Ovary (tissue), 10 donors: ENCODE results near the gene LRPPRC. TPM values are rescaled to one million over a fixed set of nuclear protein-coding genes. Genes with fewer than 3 reads are reported as not detected.

ENCODE experiments used
- DNase-seq, 5 donors: peaks; one replicate each; pipeline ENCODE4 v3.0.0-alpha.2; 2019 to 2020
- H3K27ac ChIP-seq, 2 donors: fragments of 200-600 bp; one replicate each; pipeline versions ENCODE4 v1.5.1 to v1.8.0; 2019 to 2022
- H3K27me3 ChIP-seq: fragments of 200-600 bp; one replicate; pipeline ENCODE4 v1.8.0; 2022
- H3K36me3 ChIP-seq: fragments of 200-600 bp; sonication (generic); one replicate; pipeline ENCODE4 v1.5.1; 2019
- H3K4me1 ChIP-seq: one replicate; pipeline ENCODE4 v1.8.1; 2013; ENCODE audit warnings: mild to moderate bottlenecking, moderate library complexity; ENCODE audit not compliant: insufficient read depth
- H3K4me3 ChIP-seq: fragments of 200-600 bp; sonication (generic); one replicate; pipeline ENCODE4 v1.5.1; 2017
- H3K9me3 ChIP-seq, 2 donors: fragments of 200-600 bp in 1 of 2; sonication (generic) in 1 of 2; one replicate each; pipeline versions ENCODE4 v1.5.1 to v1.8.1; 2013 to 2019; ENCODE audit warnings: mild to moderate bottlenecking in 1 of 2, moderate library complexity in 1 of 2
- CTCF ChIP-seq, 3 donors: fragments of 450-650 bp in 2 of 3; fragments of 200-600 bp in 1 of 3; IDR thresholded peaks; one replicate each; pipeline versions ENCODE4 v1.5.1 to v1.8.0; 2016 to 2022; ENCODE audit warnings: antibody characterized with exemption in 3 of 3, mild to moderate bottlenecking in 1 of 3
- EP300 ChIP-seq: sonication (generic); formaldehyde crosslinking; IDR thresholded peaks from one replicate; pipeline ENCODE4 v1.6.1; 2017; ENCODE audit warnings: antibody characterized with exemption
- POLR2A ChIP-seq: fragments of 450-650 bp; IDR thresholded peaks from one replicate; pipeline ENCODE4 v1.6.1; 2017; ENCODE audit warnings: antibody characterized with exemption, mild to moderate bottlenecking, moderate library complexity
- WGBS, 3 donors: extraction: QIAGEN DNeasy Blood & Tissue Kit in 1 of 3; methylation state at CpG; one replicate each; pipeline versions ENCODE4 v1.1.5 to v1.1.7; 2013 to 2017; 5-methylcytosine and 5-hydroxymethylcytosine counted together
- intact Hi-C, 4 donors: fragments of 100-400 bp; cut with DNase I; formaldehyde crosslinking; loops; one replicate each; pipeline versions ENCODE4 v1.11.0 to v1.15.1; 2022 to 2023
- long read RNA-seq, 3 donors: library from polyadenylated mRNA in 2 of 3; unstranded in 2 of 3; transcript quantifications; one replicate each; pipeline ENCODE4 v2.0.0 and lab custom pipeline, GENCODE V29; 2021 to 2026
- polyA plus RNA-seq, 2 donors: library from polyadenylated mRNA; stranded (reverse); fragments of 200-250 nt in 1 of 2; fragments of 350-450 nt in 1 of 2; fragmentation: Illumina TruSeq in 1 of 2; extraction: RNeasy Lipid Tissue Mini Kit (QIAGEN cat#74804) in 1 of 2; gene quantifications; one replicate each; pipeline ENCODE4 v1.2.3, GENCODE V29; 2013 to 2014
- total RNA-seq, 7 donors: library from RNA; depleted of rRNA in 2 of 7; stranded (reverse); fragments of >200 nt in 2 of 7; fragmentation: NEBNext Ultra II Directional in 3 of 7; extraction: Animal tissue kit (Norgen Biotek cat#: 25700) in 3 of 7; gene quantifications; one replicate each; pipeline versions ENCODE4 v1.1.0 to v1.2.4, GENCODE V29; 2016 to 2023
- donor health status: DM: no; HTN: no; CAD: no; lungs with moderate emphysema.
- donor health status: DM: no; HTN: no; CAD: no.
- donor health status: Bipolar disorder and iron deficiency.
- donor health status: DM: yes; HTN: yes; CAD: no.
- donor health status: DM: no; HTN: no; CAD: no.
- donor health status: DM: yes; HTN: yes; CAD: no.

Gene LRPPRC
- total RNA-seq, result 10 to 100 TPM; 45.4 to 74.9 (median 67.6) TPM
- 10 to 100 TPM; 27.6 to 41.0 TPM for polyA plus RNA-seq
- long read RNA-seq, donor 1, partial matches to known transcripts, result 50 of 66 reads
- long read RNA-seq, donor 1, other reads (novel, unspliced or antisense), result 13 of 66 reads
- long read RNA-seq, donor 2, full-length matches to known transcripts, result 23 of 118 reads
- long read RNA-seq, donor 2, partial matches to known transcripts, result 95 of 118 reads
- long read RNA-seq, donor 2, other reads (novel, unspliced or antisense), result 0 of 118 reads
- long read RNA-seq, donor 3, full-length matches to known transcripts, result 74 of 119 reads
- long read RNA-seq, donor 3, partial matches to known transcripts, result 29 of 119 reads
- long read RNA-seq, donor 3, other reads (novel, unspliced or antisense), result 16 of 119 reads

DNA sequence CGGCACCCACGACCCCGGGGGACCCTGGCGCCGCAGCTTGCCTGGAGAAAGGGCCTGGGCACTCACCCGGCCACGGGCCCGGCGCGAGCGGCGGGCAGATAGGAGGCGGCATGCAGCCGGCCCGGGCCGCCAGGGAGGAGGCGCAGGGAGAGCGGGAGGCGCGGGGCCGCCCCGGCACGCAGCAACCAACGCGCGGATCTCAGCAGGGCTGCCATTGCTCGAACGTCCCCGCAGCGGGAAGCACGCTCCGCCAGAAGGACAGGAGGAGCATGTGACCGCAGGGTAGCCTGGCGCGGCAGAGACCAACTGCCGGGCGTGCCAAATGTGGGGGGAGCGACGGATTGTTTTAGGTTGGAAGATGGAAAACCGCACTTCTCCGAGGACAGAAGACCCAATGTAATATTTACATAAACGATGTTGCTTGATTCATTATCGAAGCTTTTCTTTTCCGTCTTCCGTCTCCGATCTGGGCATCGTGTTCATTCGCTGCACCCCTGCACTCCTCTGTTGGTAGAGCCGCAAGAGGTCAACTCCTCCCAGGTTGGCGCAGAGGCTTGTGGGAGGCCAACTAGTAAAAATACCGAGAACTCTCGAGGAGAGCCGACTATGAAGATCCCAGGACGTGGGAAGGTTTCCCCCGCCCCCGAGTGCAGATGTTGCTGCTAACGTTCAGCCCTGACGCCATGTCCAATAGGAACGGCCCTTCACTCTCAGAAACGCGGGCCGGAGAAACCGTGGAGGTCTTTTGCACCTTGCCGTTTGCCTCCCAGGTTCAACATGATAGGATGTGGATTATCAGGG, at the start of gene LRPPRC:
LRPPRC (minus strand) TSS at position 257 of the 801 bp plus-strand sequence; CDS start at position 215, 42 bp downstream.
- peak; percentile 90 to 93 (median 91) for DNase-seq
- Histone ChIP-seq H3K4me1 (peaks cover 8% of the 10 kb centered on the region), H3K36me3 (no peaks in the 10 kb centered on the region), H3K27ac (peak within 1 kb of the TSS in 1 of 2 donors; percentile 71), H3K4me3 (peak within 1 kb of the TSS; percentile 95), H3K9me3 (no peaks in the 10 kb centered on the region), H3K27me3 (no peaks in the 10 kb centered on the region)
- 0% methylated on average over 53 to 64 of the region's 64 CpGs for WGBS, 3 donors
- no peak for TF ChIP-seq EP300
- TF ChIP-seq POLR2A, result peak; percentile 51
- no peak for TF ChIP-seq CTCF (IDR thresholded peaks at IDR 0.05)
- intact Hi-C loops, result no loop called here

DNA sequence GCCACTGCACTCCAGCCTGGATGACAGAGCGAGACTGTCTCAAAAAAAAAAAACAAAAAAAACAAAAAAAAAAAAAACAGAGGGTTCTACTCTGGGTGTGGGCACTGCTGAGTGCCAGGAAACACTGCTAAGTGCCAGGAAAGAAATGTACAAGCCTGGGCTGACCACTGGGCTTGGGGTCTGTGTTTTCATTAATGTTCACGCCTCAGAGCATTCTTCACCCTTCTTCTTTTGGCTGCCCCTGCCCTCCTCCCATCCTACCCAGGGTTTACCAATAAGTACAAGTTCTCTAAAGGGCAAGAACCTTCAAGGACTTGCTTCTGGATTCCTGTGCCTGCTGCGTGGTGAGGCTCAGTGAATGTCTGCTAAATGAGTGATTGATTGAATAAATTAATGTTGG, 49.3 kb upstream of the LRPPRC start:
- intact Hi-C loops, result loop anchor here in 2 of 4 donors (10.0 kb wide), 2 partner anchors 900 to 910 kb away; partner anchors contain the start of gene SIX3 (in 1 of the 2)

DNA sequence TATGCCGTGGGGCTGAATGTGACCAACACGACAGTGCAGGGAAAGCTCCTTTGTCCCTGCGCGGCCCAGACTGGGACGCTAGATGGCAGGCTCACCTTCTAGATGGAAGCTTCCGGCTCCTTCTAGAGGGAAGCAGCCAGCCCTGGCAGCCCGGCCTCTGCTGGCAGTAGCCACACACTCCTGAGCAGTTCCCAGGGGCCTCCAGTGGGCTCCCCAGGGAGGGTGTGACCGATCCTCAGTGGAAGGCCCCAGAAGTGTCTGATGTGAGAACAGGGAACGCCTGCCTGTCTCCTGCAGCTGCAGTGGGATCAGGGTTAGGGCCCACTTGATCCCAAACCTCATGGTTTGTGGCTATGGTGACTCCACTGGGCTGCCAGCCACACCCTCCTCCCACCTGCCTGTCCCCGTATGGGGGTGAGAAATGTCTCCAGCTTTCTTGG, 48.5 kb upstream of the LRPPRC start:
- H3K36me3 ChIP-seq, result no peaks in the 10 kb centered on the region
- no peaks in the 10 kb centered on the region for H3K27me3 ChIP-seq
- DNase-seq, result peak; percentile 53 to 80 (median 64)
- H3K27ac ChIP-seq, result no peak overlapping the region
- H3K4me1 ChIP-seq, result peaks cover 4% of the 10 kb centered on the region
- intact Hi-C loops, result loop anchor here in 2 of 4 donors (10.0 kb wide), 2 partner anchors 900 to 910 kb away; partner anchors contain the start of gene SIX3 (in 1 of the 2)
- WGBS, 3 donors, result 1 to 3% (median 3%) methylated on average over 9 to 10 of the region's 10 CpGs
- H3K9me3 ChIP-seq, result no peaks in the 10 kb centered on the region
- TF ChIP-seq EP300 (no peak), POLR2A (no peak), CTCF (IDR thresholded peaks at IDR 0.05) (peak; percentile 39 to 50 (median 46))
- no peak overlapping the region for H3K4me3 ChIP-seq

More for the DNA sequence above, 49.3 kb upstream of the LRPPRC start:
- DNase-seq, result no peak
- Histone ChIP-seq H3K4me3 (no peak overlapping the region), H3K36me3 (no peaks in the 10 kb centered on the region), H3K4me1 (peaks cover 4% of the 10 kb centered on the region), H3K9me3 (no peaks in the 10 kb centered on the region), H3K27ac (no peak overlapping the region), H3K27me3 (no peaks in the 10 kb centered on the region)
- no peak for TF ChIP-seq CTCF (IDR thresholded peaks at IDR 0.05)
- TF ChIP-seq POLR2A, result no peak
- no peak for TF ChIP-seq EP300
- WGBS, 3 donors, result 71 to 74% (median 73%) methylated on average over 3 of the region's 3 CpGs

GRCh38 chr2:44040365-44040764, 44.6 kb upstream of the LRPPRC start:
- TF ChIP-seq POLR2A (no peak), CTCF (IDR thresholded peaks at IDR 0.05) (no peak), EP300 (no peak)
- no peak overlapping the region for H3K27ac ChIP-seq
- no peaks in the 10 kb centered on the region for H3K36me3 ChIP-seq
- no peaks in the 10 kb centered on the region for H3K9me3 ChIP-seq
- no peaks in the 10 kb centered on the region for H3K27me3 ChIP-seq
- intact Hi-C loops, result loop anchor here in 2 of 4 donors (10.0 kb wide), 2 partner anchors 904 to 914 kb away; partner anchors contain the start of gene SIX3 (in 1 of the 2)
- H3K4me3 ChIP-seq, result no peak overlapping the region
- 83 to 89% (median 85%) methylated on average over 3 of the region's 3 CpGs for WGBS, 3 donors
- no peak for DNase-seq
- peaks cover 4% of the 10 kb centered on the region for H3K4me1 ChIP-seq
